ENCODE measurements around the gene FXYD7.
"Not testable (repeated sequence)": the region's sequence is repeated elsewhere in the genome, so short reads cannot be mapped to it uniquely, and the experiment has no call there.

Gene FXYD7

DNA sequence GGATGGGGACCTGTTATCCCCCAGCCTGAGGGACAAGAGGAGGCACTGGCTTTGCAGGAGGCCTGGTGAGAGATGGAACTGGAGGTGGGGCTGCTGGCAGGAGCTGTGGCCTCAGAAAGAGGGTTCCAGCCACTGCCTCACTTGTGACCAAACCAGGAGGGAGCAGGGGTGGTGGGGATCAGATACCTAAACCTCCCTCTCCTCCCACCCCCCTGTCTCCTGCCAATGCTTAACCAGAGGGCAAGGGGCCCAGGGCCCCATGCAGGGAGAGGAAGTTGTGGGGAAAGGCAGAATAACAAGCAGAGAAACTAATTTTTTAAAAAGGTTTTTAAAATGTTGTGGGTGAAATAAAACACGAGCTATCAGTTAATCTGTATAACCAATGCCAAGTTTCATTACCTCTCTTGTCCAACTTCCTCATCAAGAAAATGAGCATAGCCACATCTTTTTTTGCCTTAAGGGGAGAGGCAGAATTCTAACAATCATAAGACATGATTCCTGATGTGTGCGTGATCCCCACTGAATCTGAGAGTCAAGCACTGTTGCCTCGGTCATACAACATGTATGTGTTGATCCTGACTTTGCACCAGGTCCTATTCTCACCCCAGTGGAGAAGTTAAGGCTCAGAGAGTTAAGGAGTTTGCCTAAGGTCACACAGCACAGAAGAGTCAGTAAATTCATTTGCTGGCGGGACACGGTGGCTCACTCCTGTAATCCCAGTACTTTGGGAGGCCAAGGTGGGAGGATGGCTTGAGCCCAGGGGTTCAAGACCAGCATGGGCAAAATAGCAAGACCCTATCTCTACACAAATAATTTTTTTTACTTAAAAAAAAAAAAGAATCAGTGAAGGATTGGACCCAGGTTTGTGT is 24.4 kb downstream of the FXYD7 start:
- no peak for DNase-seq

DNA sequence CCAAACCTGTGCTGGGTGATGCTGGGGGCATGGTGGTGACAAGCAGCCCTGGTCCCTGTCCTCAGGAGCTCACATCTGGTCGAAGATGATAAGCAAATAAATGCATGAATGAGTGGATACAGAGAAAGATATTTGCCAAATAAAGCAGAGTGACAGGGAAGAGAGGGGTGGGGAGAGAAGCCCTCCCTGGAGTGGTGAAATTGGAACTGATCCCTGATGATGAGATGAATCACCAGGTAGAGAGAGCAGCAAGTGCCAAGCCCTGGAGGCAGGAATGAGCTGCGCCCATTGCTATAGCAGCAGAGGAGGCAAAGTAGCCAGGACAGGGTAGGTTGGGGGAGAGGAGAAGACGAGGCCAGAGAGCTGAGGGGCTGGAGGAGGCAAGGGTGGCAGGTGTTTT is 25.1 kb downstream of the FXYD7 start:
- no peak for DNase-seq

DNA sequence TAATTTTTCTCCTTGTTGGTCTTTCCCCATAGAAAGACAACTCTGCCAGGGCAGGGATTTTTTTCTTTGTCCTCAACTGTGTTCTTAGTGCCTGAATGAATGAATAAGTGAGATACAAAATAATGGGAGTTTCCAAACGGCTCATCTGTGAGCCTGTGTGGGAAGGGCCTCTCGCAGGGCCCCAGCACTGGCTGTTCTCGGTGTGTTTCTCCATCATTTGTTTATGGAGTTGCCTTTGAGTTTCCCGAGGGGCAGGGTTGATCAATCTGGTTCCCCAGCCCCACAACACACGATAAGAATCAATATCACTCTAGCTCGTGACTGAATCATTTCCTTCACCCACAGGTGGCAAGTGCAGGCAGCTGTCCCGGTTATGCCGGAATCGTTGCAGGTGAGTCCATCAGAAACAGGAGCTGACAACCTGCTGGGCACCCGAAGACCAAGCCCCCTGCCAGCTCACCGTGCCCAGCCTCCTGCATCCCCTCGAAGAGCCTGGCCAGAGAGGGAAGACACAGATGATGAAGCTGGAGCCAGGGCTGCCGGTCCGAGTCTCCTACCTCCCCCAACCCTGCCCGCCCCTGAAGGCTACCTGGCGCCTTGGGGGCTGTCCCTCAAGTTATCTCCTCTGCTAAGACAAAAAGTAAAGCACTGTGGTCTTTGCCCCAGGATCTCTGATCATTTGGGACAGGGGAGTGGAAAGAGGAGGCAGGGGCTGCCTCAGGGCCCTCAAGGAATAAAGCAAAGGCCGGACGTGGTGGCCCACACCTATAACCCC is 26.4 kb downstream of the FXYD7 start:
- no peak for DNase-seq

DNA sequence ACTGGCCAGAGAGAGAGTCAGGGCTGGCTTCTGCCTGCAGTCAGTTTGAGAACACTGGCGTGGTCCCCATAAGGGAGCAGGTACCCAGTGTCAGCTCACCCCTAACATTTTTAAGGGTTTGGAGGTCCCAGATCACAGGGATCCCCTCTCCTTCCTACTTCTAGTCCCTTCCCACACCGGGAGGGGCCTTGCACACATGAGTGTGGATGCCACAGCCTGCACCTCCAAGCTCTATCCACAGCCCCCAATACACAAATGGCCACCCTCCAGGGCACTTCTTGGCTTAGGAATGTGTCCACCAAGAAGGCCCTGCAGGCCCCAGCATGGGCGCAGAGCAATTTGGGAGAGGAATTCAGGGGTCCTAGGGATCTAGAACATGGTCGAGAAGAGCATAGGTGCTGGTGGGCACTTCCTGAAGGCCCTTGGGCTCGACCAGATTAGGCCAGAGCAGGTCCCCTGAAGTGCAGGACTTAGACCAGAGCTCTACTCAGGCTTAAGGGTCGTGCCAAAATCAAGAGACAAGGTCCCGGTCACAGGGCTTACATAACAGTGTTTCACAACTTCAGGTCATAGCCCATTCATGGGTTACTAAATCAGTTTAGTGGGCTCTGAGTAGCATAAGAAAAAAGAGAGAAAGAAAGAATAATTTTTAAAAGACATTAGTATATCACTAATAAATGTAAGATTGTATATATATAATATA is 27.5 kb downstream of the FXYD7 start:
- no peak for DNase-seq

DNA sequence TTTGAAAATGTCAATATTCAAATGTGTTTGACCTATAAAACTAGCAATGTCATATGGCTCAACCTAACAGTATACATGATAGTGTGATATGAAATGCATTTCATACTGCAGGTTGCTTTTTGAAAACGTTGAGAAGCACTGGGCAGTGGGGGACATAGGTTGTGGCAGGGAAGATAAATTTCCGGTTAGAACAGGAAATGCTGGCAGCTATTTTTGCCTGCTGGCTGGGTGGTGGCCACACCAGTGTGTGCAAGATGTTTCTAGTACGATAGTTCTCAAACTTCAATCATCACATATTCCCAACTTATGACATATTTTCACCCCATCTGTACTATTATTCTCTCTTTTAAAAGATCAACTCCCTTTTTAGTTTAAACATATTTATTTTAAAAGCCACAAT is 28.7 kb downstream of the FXYD7 start:
- DNase-seq, result no peak

DNA sequence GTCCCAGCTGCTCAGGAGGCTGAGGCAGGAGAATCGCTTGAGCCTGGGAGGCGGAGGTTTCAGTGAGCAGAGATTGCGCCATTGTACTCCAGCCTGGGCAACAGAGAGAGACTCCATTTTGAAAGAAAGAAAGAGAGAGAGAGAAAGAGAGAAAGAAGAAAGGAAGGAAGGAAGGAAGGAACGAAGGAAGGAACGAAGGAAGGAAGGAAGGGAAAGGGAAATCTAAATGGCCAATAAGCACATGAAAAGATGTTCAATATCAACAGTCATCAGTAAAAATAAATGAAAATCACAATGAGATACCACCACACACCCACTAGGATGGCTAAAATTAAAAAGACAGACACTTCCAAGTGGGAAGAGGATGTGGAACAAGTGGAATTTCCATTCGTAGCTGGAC is 31.2 kb downstream of the FXYD7 start:
- DNase-seq, result no peak

DNA sequence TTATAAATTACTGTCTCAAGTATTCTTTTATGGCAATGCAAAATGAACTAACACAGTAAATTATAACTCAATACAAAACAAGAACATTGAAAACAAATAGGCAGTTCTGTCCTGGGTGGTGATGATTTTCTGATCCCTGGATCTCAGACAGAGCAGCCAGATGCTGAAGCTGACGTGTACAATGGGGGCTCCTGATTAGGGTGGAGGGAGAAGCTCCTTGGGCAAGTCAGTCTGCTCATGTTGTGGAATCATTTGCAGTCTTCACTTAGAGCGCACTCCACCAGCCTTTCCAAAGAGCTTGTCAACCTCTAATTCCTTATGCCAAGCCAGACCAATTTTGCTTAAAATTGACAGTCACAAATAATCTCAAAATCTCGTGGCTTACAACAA is 33.1 kb downstream of the FXYD7 start:
- no peak for DNase-seq

DNA sequence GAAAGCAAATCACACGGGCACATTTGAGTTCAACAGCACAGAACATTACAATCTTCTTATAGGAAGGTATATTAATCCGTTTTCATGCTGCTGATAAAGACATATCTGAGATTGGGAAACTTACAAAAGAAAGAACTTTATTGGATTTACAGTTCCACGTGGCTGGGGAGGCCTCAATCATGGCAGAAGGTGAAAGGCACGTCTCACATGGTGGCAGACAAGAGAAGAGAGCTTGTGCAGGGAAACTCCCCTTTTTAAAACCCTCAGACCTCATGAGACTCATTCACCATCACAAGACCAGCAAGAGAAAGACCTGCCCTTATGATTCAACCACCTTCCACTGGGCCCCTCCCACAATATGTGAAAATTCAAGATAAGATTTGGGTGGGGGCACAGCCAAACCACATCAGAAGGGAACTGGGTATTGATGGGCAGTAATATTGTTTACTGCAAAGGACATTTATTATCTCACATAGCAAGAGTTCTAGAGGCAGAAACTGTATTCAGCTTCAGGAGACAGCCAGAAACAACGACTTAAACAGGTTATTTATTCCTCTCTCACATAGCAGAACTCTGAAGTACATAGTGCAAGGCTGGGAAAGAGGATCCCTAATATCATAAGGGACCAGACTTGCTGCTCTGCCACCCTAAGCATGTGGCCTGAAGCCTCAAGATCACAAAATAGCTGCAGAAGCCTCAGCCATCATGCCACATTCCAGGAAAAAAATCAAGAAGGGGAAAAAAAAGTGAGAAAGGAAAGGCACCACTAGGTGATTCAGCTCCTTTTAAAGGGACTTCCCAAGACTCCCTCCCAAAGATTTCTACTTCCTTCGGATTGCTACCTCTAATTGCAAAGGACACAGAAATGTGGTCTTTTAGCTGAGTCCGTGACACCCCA is 34.6 kb downstream of the FXYD7 start:
- DNase-seq, result no peak

DNA sequence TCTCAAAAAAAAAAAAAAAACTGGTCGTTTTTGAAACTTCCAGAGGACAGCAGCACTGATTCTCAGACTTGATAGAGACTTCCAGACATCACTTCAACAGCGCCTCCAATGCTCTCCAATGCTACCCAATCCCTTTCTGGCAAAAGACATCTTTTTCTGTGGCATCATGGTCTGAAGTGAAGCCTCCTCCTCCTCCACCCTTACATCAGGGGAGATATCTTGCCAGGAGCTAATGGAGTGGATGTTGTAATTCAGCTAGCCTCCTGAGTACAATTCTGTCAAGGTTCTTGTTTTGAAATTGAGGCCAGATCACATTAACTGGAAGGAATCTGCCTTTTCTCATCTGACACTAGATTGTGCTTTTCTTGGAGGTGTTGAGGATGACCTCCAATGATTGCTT is 35.6 kb downstream of the FXYD7 start:
- DNase-seq, result no peak

DNA sequence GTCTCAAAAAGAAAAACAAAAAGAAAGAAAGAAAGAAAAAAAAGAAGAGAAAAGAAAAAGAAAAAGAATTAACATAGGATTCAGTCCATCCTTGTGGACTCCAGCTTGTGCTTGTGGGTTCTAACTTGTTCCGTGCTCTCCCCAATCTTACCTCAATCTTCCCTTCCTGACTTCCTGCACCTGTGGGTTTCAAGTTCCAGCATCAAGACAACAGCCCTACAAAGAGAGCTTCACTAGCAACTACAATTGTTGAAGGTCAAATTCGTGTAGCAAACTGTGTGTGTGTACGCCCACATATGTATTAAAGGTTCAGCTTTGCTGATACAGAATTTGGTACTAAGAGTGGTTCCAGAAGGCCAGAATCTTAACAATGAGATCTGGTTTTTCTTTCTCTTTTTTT is 36.8 kb downstream of the FXYD7 start:
- DNase-seq, result no peak

DNA sequence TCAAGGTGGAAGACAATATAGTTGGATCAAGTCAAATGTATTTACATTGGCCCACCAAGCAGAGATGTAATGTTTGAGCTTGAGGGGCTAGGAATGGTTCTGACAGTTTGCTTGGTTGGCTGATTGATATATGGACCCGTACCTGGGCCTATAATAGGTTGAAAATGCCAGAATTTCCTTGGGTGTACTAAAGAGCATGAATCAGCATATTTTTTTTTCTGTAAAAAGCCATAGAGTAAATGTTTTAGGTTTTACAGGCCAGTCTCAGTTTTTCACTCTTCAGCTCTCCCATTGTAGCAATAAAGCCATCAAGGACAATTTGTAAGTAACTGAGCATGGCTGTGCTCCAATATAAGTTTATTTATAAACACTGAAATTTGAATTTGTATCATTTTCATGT is 38.3 kb downstream of the FXYD7 start:
- DNase-seq, result no peak

DNA sequence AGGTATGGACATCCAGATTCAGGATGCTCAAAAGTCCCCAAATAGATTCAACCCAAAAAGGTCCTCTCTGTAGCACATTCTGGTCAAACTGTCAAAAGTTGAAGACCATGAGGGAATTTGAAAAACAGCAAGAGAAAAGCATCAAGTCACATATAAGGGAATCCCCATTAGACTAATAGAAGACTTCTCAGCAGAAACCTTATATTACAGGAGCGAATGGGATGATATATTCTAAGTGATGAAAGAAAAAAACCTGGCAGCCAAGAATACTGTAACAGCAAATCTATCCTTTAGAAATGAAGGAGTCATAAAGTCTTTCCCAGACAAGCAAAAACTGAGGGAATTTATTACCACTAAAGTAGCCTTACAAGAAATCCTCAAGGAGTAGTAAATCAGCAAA is 41.2 kb downstream of the FXYD7 start:
- no peak for DNase-seq

DNA sequence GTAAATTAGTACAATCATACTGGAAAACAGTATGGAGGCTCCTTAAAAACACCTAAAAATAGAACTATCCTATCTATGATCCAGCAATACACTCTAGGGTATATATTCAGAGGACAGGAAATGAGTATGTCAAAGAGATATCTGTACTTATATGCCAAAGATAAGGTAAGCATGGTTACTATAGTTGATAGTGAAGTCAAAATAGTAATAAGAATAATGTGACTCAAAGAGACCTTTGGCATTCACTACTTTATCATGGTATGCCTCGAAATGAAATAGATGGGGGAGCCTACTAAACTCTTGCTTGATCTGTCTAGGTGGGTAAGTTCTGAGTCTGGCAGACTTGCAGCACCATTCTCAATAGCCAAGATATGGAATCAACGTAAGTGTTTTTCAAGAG is 41.8 kb downstream of the FXYD7 start:
- no peak for DNase-seq

DNA sequence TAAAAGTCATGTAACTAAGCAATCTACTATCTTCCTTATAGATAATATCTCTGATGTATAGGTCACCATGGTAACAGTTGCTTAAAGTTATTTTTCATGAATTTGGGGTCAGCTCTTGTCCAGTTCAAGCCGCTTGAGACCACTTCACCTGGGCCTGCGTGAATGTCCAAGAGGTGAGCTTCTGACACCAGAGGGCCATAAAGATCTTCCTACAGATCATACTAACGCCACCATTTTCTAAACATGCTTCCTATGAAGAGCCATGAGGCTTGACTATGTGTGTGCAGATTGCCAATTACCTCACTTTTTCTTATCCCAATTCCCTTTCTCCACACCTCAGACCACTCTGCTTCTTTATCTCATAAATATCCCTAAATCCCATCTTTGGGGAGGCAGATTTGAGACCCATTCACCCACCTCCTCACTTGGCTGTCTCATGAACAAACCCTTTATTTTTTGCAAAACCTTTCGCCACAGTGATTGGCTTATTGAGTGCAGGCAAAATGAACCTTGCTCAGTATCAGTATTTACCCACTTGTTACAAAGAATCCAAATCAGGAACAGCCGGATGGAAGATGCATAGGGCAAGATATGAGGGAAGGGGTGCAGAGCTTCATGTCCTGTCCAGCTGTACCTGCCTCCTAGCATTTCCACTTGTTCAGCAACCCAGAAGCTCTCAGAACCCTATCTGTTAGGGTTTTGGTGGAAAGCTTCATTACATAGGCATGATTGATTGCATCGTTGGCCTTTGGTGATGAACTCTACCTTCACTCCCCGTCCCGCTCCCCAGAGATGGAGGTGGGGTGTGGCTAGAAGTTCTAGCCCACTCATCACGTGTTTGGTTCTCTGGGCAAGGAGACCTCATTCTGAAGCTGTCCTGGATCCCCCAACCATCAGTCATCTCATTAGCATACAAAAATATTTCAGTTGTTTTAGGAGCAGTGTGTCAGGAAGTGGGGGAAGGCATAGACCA is 51.2 kb downstream of the FXYD7 start:
- no peak for DNase-seq

DNA sequence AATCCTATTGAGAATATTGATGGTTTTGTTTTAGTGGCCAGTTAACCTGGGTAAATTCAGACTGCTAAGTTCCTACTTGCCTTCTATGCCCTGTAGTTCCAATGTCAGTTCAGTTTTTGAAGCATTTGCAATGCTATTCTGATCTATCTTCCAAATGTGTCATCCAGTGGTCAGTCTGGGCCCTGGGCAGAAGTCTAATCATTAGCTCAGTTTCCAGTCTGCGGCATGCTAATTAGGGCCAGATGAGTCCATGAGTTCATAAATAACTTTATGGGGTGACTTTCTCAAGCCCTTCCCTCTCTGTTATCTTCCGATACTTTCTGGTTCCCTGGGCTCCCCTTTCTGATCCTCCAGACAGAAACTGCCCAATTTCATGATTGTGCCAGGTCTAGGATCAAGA is 52.8 kb downstream of the FXYD7 start:
- no peak for DNase-seq

DNA sequence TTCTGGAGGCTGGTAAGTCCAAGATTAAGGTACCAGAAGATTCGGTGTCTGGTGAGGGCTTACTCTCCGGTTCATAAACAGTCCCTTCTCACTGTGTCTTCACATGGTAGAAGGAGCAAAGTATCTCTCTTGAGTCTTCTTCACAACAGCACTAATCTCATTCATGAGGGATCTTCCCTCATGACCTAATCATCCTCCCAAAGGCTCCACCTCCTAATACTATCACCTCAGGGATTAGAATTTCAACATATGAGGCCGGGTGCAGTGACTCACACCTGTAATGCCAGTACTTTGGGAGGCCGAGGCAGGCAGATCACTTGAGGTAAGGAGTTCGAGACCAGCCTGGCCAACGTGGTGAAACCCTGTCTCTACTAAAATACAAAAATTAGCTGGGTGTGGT is 53.8 kb downstream of the FXYD7 start:
- DNase-seq, result not testable (repeated sequence)

DNA sequence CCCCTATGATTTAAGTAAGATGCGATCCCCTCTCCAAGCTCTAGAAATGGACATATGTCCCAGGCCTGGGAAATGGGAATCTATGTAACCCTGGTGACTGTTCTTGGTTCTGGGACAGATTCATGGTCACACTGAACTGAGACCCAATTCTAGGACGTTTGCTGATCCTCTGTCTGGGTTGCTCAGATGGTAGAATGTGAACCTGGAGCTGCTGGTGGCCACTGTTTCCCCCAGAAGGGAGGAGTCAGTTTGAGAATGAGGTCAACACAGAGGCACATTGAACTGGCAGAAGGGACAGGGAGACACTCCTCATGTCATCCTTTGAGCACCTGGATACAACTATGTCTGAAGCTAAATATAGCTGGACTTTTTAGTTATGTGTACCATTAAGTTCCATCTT is 56.4 kb downstream of the FXYD7 start:
- no peak for DNase-seq

DNA sequence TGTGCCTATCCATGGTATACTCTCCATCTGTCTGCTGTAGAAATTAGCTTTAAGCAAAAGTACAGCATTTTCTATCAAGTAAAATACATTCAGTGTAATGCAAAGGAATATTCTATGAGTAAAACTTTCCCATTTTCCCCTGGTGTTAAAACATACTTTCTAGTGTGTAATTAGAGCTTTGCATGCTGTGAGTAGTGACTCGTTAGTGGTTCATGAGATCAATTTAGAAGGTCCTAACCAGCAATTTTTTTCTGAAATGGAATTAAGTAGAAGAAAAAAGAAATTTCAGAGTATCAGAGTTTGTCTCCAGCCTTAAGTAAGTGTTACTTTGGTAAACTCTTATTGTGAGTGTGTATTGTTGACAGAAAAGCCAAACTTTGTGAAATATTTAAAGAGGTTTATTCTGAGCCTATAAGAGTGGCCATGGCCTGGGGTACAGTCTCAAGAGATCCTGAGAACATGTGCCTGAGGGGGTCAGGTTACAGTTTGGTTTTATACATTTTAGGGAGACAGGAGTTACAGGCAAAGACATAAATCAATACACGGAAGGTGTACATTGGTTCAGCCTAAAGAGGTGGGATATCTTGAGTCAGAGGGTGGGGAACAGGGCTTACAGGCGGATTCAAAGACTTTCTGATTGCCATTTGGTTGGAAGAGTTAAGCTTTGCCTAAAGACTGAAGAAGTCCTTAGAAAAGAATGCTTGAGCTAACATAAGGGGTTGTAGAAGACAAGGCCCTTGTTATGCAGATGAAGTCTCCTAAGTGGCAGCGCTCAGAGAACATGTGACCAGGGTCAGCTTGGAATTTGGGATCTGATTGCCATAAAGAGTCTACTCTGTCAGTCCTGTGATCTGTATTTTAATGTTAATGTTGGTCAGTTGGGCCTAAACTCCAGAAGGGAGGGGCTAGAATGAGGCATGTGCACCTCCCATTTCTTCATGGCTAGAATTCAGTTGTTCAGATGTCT is 60.0 kb downstream of the FXYD7 start:
- no peak for DNase-seq

Measured in hippocampal formation (tissue), 2 donors.